Measurements from ENCODE around the gene SMNDC1.

Gene SMNDC1

DNA sequence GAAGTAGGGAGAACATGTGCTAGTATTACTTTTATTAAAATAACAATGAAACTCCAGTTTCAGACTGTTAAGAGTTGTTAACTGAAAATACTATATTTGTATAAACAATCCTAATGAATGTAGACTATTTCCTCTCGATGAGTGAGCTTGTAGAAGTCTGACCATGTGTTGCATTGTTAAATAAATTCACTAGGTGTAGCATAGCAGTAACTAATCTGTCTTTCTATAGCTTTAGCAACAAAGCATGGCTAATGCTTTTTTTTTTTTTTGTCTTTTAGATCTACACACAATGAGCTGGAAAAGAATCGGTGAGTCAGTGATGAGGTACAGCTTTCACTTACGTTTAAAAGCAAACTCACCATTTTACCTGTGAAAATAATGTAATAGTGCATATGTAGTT is 60.2 kb downstream of the SMNDC1 start:
- DNase-seq (ENCODE audit: insufficient read length, low spot score): no peak
- FAIRE-seq: no peak
- TF ChIP-seq, protein P1, sequence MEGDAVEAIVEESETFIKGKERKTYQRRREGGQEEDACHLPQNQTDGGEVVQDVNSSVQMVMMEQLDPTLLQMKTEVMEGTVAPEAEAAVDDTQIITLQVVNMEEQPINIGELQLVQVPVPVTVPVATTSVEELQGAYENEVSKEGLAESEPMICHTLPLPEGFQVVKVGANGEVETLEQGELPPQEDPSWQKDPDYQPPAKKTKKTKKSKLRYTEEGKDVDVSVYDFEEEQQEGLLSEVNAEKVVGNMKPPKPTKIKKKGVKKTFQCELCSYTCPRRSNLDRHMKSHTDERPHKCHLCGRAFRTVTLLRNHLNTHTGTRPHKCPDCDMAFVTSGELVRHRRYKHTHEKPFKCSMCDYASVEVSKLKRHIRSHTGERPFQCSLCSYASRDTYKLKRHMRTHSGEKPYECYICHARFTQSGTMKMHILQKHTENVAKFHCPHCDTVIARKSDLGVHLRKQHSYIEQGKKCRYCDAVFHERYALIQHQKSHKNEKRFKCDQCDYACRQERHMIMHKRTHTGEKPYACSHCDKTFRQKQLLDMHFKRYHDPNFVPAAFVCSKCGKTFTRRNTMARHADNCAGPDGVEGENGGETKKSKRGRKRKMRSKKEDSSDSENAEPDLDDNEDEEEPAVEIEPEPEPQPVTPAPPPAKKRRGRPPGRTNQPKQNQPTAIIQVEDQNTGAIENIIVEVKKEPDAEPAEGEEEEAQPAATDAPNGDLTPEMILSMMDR (IDR thresholded peaks at IDR 0.05; ENCODE audit: insufficient read depth, missing control alignments): no peak

DNA sequence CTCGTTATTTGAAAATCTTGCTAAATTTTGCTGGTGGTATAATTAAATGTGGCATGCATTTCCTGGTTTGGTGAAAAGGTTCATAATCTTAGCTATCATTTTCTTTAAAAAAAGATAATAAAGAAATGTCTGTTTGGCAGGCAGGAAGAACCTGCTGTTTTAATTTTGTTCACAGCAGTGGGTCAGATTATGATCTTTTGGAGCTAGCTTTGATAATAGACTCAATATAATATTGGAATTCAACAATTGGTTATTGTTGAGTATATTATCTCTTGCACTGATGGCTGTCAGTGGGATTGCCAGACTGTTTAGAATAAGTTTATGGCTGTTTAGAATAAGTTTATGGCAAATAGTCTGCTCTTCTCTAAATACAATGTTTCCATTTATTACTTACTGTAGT is 62.2 kb downstream of the SMNDC1 start:
- no peak for DNase-seq (ENCODE audit: insufficient read length, low spot score)
- FAIRE-seq: no peak
- TF ChIP-seq, protein P1 (IDR thresholded peaks at IDR 0.05; ENCODE audit: insufficient read depth, missing control alignments): no peak

DNA sequence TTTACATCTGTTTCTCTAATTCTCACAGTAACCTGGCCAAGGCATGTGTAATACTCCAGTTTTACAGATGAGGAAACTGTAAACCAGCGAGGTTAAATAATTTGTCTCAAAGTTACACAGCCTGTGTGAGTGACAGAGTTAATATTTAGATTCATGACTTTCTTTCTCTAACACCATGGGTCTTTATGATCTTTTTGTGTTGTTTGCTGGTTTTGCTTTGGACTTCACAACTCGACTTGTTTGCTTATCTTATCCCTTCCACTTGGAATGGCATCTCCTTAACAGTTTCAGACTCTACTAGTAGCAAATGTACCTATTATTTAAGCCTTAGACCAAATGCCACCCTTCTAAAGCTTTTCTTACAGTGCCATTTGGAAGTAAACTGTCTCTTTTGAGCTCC is 62.9 kb downstream of the SMNDC1 start:
- DNase-seq (ENCODE audit: insufficient read length, low spot score): no peak
- no peak for FAIRE-seq
- TF ChIP-seq, protein P1 (IDR thresholded peaks at IDR 0.05; ENCODE audit: insufficient read depth, missing control alignments): no peak

DNA sequence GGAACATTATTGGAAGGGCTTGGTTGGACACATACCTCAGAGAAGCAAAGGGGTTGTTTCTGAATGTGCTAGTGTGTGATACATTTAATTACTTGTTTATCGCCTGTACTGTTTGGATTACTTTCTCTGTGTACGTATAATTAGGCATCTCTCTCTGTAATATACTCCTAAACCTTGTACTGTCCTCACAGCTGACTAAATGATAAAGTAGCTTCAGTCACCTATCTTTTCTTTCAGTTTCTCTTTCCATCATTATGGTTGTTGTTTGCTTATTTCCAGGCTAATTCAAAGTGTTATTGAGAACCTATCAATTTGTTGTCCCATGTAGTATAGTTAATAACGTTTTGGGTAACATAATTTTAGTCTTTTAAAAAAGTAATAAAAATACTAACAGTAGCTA is 63.3 kb downstream of the SMNDC1 start:
- DNase-seq (ENCODE audit: insufficient read length, low spot score) (no peak), FAIRE-seq (no peak)
- TF ChIP-seq, protein P1 (IDR thresholded peaks at IDR 0.05; ENCODE audit: insufficient read depth, missing control alignments): no peak
